Effector CD8-positive, alpha-beta T cell (primary cell): Measurements from ENCODE around the gene TMEM161A.
A peak's percentile ranks its signal among the peaks of the same experiment; 100 is the strongest.
"Not testable (repeated sequence)": the region's sequence is repeated elsewhere in the genome, so short reads cannot be mapped to it uniquely, and the experiment has no call there.

ENCODE experiments used
- DNase-seq: peaks from one replicate; lab custom pipeline; 2025; lab: John Stamatoyannopoulos, UW

TMEM161A gene

DNA sequence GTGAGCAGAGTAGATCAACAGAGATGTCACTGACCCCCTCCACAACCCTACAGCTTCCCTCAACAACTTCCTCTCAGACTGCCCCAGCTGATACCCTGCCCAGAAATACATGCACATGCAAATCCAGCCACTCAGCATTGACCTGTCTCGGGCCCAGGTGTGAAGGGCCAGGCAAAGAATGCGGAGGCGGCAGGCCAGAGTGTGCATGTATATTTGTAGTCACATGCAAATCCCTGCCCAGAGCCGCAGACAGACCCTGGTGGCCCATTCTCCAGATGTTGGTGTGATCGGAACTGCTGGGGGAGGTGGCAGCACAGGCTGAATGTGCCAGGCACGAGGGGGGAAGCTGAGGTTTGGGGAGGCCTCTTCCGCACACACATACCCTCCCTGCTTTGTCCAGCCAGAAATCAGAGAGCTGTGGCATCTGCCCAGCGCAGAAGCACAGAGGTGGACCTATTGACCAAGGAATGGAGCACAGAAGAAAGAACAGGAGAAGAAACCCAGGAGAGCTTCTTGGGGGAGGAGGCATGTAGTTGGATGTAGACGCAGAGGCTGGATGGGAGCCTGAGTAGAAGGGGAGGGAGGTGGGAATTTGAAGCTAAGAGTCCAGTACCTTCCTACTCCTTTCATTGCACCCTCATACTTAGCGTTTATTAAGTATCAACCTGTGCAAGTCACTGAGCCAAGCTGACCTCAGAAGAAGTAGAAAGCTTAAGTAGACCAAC lies 17.4 kb upstream of the TMEM161A start:
- no peak for DNase-seq

GRCh38 chr19:19154768-19155494 lies 16.7 kb upstream of the TMEM161A start:
- no peak for DNase-seq

- DNase-seq: no peak
These were observed 14.5 kb upstream of the TMEM161A start for GRCh38 chr19:19152668-19153384.

DNA sequence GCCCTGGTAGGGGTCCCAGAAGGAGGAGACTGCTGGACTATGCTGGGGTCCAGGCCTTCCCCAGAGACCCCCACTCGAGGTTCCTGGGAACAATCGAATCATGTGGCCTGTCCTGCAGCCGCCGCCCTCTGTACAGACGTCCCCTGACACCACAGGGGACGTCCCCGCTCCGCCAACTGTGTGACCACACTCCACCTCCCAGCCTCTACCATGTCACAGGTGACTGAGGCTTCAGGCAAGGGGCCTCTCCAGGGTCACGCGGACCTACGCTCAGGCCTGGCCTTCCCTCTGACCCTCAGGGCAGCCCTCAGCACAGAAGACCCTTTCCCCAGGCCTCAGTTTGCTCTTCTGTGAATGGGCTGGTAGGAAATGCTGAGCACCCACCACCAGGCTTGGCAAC lies 13.1 kb upstream of the TMEM161A start:
- no peak for DNase-seq

GRCh38 chr19:19149435-19149834 lies 11.2 kb upstream of the TMEM161A start:
- no peak for DNase-seq

- DNase-seq: not testable (repeated sequence)
These were observed 10.2 kb upstream of the TMEM161A start for GRCh38 chr19:19148504-19148903.

- DNase-seq: no peak
These were observed 9.1 kb upstream of the TMEM161A start for GRCh38 chr19:19147344-19147743.

GRCh38 chr19:19146865-19147264 lies 8.6 kb upstream of the TMEM161A start:
- DNase-seq: no peak

- DNase-seq: peak; percentile 84
These were observed 7.7 kb upstream of the TMEM161A start for GRCh38 chr19:19145684-19146608.

DNA sequence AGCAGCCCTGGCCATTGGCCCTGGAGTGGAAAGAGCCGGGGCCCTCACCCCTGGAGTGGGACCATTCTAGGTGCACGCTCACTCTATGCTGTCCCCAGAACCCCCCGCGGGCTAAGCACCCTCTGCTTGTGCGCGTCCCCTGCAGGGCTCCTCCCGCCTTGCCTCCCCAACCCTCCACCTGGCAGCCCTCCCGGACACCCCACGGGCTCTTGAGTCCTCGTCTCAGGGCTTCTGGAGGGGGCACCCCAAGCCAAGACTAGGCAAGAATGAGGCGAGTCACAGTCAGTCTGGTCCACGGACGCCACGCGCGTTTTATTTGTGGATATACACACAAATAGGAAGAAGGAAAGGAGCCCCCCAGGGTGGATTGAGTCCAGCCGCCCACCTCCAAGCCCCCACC lies 7.0 kb upstream of the TMEM161A start:
- DNase-seq: no peak

- no peak for DNase-seq
These were observed 4.1 kb upstream of the TMEM161A start for GRCh38 chr19:19142347-19142746.

- DNase-seq: no peak
These were observed 2.2 kb upstream of the TMEM161A start for GRCh38 chr19:19140476-19140875.

DNA sequence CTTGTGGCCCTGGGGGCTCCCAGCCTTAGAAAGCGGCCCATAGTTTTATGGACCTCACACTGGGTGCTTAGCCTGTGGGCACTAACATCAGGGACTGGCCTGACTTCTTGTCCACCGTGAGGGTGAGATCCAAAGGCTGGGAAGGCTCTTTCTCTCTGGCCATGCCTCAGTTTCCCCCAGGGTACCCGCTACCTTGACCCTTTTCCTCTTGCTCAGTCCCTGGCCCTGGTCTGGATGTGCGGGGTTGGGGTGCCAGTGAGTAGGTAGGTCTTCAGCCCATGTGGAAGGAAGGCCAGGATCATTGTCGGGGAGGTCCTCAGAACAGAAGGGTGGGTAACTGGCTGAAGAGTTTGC lies 1.6 kb upstream of the TMEM161A start:
- DNase-seq: no peak

- DNase-seq: no peak
These were observed 646 bp downstream of the TMEM161A start for GRCh38 chr19:19137556-19138108.

- DNase-seq: not testable (repeated sequence)
These were observed 2.6 kb downstream of the TMEM161A start for GRCh38 chr19:19135713-19136112.

- peak; percentile 45 for DNase-seq
These were observed 3.6 kb downstream of the TMEM161A start for GRCh38 chr19:19134687-19135158.

DNA sequence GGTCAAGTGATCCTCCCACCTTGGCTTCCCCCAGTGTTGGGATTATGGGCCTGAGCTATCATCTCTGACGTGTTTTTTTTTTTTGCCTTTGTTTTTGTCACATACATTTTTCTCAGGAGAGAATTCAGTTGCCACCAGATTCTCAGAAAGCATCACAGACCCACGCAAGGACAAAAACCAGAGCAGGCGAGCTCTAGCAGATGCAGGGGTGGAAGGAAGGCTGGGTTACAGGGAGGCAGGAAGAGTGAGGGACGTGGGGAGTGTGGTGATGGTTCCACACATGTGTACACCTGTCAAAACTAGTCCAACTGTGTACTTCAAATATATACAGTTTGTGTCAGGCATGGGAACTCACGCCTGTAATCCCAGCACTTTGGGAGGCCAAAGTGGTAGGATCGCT lies 4.3 kb downstream of the TMEM161A start:
- DNase-seq: no peak

GRCh38 chr19:19132912-19133311 lies 5.4 kb downstream of the TMEM161A start:
- no peak for DNase-seq

GRCh38 chr19:19131989-19132388 lies 6.3 kb downstream of the TMEM161A start:
- DNase-seq: no peak

- no peak for DNase-seq
These were observed 12.2 kb downstream of the TMEM161A start for GRCh38 chr19:19126102-19126501.

DNA sequence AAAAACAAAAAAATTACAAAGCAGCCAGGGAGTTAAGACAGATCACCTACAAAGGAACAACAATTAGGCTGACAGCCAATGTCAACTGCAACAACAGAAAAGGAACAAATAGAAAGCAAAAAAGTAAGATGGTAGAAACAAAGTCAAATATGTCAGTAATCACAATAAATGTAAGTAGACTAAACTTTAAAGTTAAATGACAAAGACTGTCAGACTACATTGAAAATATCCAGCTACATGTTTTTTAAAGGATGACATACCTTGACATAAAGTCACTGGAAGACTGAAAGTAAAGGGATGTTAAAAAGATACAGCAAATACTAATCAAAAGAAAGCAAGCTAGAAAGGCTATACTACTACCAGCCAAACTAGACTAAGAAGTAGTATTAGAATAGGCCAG lies 14.9 kb downstream of the TMEM161A start:
- no peak for DNase-seq
